ENCODE data around the gene ITPR1.

The ITPR1 gene

GRCh38 chr3:4509983-4510755 is 17.0 kb downstream of the ITPR1 start:
- TF ChIP-seq SIN3A (IDR thresholded peaks at IDR 0.05; ENCODE audit: borderline replicate concordance, insufficient read depth, low read length) (no peak), REST (IDR thresholded peaks at IDR 0.05; ENCODE audit: insufficient read depth in 1 of 2, low read depth in 2 of 2, low read length in 2 of 2) (no peak), TAF1 (IDR thresholded peaks at IDR 0.05; ENCODE audit: borderline replicate concordance, insufficient read depth, low read length) (no peak), POLR2AphosphoS5 (IDR thresholded peaks at IDR 0.05; ENCODE audit: low read depth, low read length) (no peak), FOXP2 (optimal IDR thresholded peaks at IDR 0.05; ENCODE audit: borderline replicate concordance, extremely low read depth, extremely low read length, insufficient read depth) (no peak)

GRCh38 chr3:4511491-4512262 is 18.5 kb downstream of the ITPR1 start:
- TF ChIP-seq POLR2AphosphoS5 (IDR thresholded peaks at IDR 0.05; ENCODE audit: low read depth, low read length) (no peak), FOXP2 (optimal IDR thresholded peaks at IDR 0.05; ENCODE audit: borderline replicate concordance, extremely low read depth, extremely low read length, insufficient read depth) (no peak), REST (IDR thresholded peaks at IDR 0.05; ENCODE audit: insufficient read depth in 1 of 2, low read depth in 2 of 2, low read length in 2 of 2) (no peak), TAF1 (IDR thresholded peaks at IDR 0.05; ENCODE audit: borderline replicate concordance, insufficient read depth, low read length) (no peak), SIN3A (IDR thresholded peaks at IDR 0.05; ENCODE audit: borderline replicate concordance, insufficient read depth, low read length) (no peak)

- 0 out of 4 replicates have a peak, but pooled peaks of 1 of the 2 experiments have one; percentile 6 for TF ChIP-seq REST (IDR thresholded peaks at IDR 0.05; ENCODE audit: insufficient read depth in 1 of 2, low read depth in 2 of 2, low read length in 2 of 2)
- no peak for TF ChIP-seq TAF1 (IDR thresholded peaks at IDR 0.05; ENCODE audit: borderline replicate concordance, insufficient read depth, low read length)
These were observed 19.9 kb downstream of the ITPR1 start for GRCh38 chr3:4512895-4513616.

GRCh38 chr3:4514321-4514720 is 21.2 kb downstream of the ITPR1 start:
- TF ChIP-seq SIN3A (IDR thresholded peaks at IDR 0.05; ENCODE audit: borderline replicate concordance, insufficient read depth, low read length) (no peak), FOXP2 (optimal IDR thresholded peaks at IDR 0.05; ENCODE audit: borderline replicate concordance, extremely low read depth, extremely low read length, insufficient read depth) (no peak), TAF1 (IDR thresholded peaks at IDR 0.05; ENCODE audit: borderline replicate concordance, insufficient read depth, low read length) (no peak), POLR2AphosphoS5 (IDR thresholded peaks at IDR 0.05; ENCODE audit: low read depth, low read length) (no peak), REST (IDR thresholded peaks at IDR 0.05; ENCODE audit: insufficient read depth in 1 of 2, low read depth in 2 of 2, low read length in 2 of 2) (no peak)

All from PFSK-1 (cell line).